HuH-7 (cell line): Measurements from ENCODE around the gene RFXANK.
A peak's percentile ranks its signal among the peaks of the same experiment; 100 is the strongest.
"Not testable (repeated sequence)": the region's sequence is repeated elsewhere in the genome, so short reads cannot be mapped to it uniquely, and the experiment has no call there.

ENCODE experiments used
- DNase-seq: peaks from one replicate; pipeline ENCODE4 v3.0.0; 2011; ENCODE audit warnings: low spot score

The RFXANK gene, protein sequence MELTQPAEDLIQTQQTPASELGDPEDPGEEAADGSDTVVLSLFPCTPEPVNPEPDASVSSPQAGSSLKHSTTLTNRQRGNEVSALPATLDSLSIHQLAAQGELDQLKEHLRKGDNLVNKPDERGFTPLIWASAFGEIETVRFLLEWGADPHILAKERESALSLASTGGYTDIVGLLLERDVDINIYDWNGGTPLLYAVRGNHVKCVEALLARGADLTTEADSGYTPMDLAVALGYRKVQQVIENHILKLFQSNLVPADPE

DNA sequence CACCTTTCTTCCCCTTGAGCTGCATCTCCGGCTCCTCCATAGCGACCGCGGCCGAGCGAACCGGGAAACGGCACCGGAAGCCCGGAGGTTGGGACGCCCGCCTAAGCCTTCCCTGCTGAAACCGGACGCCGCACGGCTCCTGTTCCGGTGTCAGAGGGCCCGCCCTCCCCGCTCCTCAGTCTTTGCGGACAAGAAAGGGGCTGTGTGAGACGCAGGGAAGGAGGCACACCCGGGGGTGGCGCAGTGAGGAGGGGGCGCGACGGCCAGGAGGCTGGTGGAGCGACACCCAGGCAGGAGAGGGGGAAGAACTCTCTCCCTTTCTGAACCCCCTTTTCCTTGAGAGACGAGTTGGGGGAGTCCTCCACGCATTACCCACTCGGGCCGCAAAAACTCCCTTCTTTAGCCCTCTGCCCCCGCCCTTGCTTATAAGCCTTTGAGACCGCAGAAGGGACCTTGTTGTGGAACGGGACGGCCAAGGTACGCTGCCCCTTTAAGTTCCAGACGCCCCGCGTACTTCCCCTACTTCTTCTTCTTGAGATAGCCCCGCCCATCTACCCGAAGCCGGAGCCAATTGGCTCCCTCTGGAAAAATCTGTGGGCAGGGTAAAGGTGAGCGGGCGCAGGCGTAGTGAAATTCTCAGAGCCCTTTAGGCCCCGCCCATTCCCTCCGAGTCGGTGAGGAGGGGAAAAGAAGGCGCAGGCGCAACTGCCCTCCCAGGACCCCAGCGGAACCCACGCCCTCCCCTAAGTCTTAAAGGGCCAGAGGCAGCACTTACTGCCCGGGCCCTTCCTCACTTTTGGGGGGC lies at the start of gene RFXANK, which contains the start of gene BORCS8:
Gene RFXANK (plus strand): TSS at position 181 of the 805 bp plus-strand sequence. CDS start 1,689 bp downstream, outside the sequence.
Gene BORCS8 (minus strand): TSS at position 75 of the 805 bp plus-strand sequence. CDS start 35 bp downstream, at position 40.
- peak; percentile 99 for DNase-seq

DNA sequence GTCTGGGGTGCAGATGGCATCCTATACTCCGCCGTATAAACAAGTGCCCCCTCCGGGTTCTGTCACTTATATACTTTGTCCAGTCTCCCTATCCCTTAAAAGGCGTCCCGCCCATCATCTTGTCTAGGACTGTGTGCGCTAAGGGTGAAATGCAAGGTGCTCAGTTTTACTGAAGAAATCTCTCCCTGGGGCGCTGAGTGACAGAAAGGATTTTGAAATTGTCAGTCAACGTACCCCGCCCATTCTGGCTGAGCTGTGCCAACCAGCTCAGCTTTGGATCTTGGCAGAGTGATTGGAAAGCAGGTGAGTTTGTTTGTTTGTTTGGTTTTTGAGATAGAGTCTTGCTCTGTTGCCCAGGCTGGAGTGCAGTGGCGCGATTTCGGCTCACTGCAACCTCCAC lies 49.7 kb upstream of the RFXANK start:
- DNase-seq = no peak

DNA sequence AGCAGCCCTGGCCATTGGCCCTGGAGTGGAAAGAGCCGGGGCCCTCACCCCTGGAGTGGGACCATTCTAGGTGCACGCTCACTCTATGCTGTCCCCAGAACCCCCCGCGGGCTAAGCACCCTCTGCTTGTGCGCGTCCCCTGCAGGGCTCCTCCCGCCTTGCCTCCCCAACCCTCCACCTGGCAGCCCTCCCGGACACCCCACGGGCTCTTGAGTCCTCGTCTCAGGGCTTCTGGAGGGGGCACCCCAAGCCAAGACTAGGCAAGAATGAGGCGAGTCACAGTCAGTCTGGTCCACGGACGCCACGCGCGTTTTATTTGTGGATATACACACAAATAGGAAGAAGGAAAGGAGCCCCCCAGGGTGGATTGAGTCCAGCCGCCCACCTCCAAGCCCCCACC lies 46.8 kb upstream of the RFXANK start:
- no peak for DNase-seq

DNA sequence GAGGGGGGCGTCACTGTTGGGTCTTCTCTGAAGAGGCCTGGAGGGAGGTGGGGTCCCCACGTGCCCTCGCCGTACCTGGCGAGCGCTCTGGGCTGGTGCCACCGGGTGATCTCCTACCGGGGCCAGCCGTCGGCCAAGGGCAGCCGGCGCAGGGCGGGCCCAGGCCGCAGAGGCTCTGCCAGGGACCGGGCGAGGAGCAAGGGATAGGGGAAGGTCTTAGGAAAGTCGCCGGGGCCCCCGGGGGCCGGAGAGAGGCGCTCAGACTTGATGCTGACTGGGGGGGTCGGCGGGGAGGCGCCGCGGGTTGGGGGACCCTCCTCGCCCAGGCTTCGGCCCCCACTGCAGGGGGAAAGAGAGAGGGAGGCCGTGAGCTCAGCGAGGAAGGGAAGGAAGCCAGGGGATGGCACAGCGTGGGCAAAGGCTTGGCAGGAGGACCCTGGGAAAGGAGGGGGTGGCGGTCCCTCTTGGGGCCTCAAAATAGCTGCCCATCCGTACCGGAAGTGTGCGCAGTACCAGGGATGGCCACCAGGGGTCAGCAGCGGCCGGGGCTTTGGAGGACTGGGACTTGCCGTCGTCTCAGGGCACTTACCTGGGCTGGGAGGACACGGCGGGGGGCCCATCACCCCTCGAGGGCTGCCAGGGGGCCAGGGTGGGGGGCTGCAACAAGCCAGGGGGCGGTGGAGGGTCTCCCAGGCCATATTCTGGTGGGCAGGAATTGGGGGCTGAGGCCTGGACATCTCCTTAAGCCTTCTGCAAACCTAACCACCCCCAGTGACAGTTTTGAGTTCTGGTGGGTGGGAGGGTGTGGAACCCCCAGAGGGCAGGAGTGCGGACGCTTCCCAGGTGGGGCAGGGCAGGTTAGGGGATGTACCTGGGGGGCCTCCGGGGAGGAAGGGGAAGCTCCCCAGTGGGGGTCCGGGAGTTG lies 46.1 kb upstream of the RFXANK start:
- peak; percentile 95 for DNase-seq

DNA sequence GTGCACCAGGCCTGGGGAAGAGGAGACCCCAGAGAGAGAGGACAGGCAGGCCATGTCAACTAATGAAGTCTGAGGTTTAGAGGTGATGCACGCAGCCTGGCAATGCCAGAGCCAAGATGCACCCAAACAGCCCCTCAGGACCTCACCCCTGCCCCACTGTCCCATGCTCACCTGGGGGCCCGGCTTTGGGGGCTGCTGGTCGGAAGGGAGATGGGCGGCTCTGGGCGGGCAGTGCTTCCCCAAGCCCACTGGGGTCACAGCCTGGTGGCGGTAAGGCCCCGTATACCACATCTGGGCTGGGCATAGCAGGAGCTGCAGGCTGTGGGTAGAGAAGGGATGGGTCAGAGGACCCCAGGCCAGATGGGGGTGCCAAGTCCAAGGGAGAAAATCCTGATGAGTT lies 45.2 kb upstream of the RFXANK start:
- DNase-seq = no peak

DNA sequence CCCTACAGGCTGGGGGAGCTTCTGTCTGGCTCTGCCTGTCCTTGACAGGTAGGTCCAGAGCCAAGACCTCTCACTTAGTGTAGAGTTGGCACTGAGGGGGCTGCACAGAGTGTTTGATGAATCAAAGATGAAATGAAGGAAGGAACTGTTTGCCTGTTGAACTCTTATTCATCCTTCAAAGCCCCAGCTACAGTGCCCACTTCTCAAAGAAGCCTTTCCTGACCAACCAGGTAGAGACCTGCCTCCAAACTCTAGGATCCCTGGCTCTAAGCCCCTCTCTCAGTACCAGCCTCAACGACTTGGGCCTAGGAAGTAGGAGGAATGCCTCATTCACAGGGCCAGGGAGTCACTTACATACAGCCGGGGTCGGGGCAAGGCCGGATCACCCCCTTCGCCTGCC lies 44.7 kb upstream of the RFXANK start:
- DNase-seq = no peak

DNA sequence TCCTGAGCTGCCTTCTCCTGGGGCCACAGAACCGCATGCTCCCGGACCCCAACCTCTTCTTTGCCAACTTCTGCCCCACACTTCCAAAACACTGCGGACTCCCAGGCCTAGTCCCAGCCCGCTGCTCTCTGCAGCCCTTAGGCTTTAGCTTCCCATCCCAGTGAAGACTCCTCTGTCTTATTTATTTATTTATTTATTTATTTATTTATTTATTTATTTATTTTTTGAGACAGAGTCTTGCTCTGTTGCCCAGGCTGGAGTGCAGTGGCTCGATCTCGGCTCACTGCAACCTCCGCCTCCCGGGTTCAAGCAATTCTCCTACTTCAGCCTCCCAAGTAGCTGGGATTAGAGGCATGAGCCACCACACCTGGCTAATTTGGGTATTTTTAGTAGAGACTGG lies 43.6 kb upstream of the RFXANK start:
- not testable (repeated sequence) for DNase-seq

DNA sequence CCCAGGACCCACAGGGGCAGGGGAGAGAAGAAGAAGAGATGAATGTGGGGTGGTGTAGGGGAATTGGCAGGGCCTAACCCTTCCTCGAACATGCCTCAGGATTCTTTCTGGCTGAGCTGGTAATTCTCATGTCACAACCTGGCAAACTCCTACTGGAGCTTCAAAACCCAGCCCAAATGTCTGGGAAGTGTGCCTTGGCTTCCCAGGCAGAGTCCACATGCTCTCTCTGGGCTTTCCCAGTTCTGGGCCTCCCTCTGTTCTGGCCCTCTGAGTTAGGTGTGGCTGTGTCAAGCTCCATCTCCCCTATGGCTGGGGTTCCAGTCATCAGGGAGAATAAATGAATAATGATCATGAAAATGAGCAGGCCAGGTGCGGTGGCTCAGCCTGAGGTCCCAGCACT lies 42.6 kb upstream of the RFXANK start:
- no peak for DNase-seq

DNA sequence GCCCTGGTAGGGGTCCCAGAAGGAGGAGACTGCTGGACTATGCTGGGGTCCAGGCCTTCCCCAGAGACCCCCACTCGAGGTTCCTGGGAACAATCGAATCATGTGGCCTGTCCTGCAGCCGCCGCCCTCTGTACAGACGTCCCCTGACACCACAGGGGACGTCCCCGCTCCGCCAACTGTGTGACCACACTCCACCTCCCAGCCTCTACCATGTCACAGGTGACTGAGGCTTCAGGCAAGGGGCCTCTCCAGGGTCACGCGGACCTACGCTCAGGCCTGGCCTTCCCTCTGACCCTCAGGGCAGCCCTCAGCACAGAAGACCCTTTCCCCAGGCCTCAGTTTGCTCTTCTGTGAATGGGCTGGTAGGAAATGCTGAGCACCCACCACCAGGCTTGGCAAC lies 40.6 kb upstream of the RFXANK start:
- no peak for DNase-seq

DNA sequence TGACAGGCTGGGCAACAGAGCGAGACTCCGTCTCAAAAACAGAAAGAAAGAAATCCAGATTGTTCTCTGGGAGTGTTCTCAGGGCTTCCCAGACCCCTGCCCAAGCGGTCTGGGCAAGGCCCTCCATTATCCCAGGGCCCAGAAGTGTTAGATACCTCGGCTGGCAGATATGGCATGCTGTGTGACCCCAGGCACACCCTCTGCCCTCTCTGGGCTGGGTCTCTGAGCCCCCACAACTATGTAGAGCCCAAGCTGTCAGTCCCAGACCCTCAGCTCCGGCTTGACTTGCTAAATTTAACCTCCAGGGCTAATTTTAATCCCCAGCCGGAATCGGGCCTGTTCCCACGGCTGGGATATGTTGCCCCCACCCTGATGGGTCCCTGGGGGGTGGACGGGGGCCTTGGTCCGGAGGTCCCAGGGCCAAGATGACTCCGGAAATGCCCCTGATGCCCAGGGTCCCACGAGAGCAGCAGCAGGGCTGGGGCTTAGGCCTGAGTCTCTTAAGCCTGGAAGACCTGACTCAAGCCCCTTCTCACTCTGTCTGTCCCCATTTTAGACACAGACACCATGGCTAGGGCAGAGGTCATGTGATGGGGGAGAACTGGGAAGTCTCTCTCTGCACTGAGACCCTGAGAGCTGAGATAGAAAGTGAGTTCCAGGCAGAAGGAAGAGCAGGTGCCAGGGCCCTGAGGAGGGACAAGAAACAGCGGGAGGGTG lies 39.2 kb upstream of the RFXANK start:
- no peak for DNase-seq

DNA sequence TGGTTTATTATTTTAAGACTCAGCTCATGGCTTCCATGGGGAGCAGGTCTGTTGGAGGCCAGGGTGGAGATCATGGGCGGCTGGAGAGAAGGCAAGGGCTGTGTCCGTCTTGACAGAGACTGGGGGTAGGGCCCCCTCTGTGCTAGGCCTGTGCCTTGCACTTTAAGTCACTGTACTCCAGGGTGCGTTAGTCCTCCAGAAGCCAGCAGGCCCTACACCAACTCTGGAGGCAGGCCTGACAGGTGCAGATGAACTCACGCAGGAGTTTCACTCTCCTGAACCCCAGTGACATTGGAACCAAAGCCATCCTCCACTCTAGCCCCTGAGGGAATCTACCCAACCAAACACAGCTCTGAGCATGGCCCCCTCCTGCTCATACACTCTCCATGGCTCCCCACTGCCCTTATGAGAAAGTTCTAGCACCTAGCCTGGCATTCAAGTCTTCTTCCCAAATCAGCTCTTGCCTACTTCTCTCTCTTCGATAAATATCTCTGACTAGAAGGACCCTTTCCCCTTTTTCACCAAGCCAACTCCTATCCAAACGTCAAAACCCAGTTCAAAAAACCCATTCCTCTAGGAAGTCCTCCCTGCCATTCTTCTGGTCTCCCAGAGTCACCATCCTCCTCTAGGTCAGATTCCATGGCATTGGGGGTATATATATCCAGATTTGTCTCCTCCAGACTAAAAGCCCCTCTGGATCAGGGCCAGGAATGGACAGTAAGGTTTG lies 37.1 kb upstream of the RFXANK start:
- no peak for DNase-seq

DNA sequence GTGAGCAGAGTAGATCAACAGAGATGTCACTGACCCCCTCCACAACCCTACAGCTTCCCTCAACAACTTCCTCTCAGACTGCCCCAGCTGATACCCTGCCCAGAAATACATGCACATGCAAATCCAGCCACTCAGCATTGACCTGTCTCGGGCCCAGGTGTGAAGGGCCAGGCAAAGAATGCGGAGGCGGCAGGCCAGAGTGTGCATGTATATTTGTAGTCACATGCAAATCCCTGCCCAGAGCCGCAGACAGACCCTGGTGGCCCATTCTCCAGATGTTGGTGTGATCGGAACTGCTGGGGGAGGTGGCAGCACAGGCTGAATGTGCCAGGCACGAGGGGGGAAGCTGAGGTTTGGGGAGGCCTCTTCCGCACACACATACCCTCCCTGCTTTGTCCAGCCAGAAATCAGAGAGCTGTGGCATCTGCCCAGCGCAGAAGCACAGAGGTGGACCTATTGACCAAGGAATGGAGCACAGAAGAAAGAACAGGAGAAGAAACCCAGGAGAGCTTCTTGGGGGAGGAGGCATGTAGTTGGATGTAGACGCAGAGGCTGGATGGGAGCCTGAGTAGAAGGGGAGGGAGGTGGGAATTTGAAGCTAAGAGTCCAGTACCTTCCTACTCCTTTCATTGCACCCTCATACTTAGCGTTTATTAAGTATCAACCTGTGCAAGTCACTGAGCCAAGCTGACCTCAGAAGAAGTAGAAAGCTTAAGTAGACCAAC lies 36.4 kb upstream of the RFXANK start:
- no peak for DNase-seq

DNA sequence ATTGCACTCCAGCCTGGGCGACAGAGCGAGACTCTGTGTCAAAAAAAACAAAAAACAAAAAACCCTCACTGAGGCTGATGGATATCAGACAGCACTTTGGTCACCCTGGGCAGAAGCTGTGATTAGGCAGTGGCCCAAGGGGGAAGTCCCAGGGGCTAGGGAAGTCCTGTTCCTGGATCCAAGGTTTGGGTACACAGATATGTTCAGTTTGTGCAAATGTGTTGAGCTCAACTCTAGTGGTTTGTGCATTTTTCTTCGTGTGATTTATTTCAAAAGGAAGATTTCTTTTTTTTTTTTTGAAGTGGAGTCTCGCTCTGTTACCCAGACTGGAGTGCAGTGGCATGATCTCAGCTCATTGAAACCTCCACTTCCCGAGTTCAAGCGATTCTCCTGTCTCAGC lies 34.2 kb upstream of the RFXANK start:
- no peak for DNase-seq

DNA sequence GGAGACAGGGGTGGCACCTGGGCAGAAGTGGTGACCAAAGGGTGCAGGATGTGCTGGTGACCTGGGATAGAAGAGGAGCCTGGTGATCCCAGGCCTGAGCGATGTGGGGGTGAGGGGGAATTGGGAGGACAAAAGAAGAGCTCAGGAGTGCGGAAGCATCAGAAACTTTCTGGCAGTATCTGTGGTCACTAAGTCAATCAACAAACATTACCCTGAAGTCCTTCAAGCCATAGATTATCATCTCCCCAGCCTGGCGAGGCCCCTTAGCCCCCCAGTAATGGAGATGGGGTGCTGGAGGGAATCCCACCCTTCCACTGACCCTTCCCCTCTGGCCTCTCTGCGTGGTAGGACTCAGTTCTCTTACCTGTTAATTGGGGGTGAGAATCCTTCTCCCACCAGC lies 32.5 kb upstream of the RFXANK start:
- DNase-seq = no peak

DNA sequence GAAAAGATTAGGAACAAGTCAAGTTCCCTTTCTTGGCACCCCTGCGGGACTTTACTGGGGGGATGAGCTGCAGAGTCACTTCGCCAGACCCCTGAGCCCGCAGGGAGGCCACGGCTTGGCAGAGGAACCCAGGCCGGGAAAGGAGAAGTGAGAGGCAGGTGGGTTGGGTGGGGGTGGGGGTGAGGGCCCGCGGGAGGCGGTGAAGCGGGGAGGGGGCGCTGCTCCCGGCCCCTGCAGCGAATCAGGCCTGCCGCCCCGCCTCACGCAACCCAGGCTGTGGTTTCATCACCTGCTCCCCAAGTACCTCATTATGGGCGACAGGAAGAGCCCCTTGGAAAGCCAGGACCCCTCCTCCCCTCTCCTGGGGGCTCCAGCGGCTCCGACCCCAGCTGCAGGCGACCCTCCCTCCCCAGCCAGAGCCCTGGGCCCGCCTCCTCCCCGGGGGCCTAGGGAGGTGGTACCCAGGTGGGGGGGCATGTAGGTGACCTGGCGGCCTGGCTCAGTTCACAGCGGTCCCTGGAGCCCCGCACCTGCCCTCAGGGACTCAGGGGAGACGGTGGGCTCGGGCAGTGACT lies 31.5 kb upstream of the RFXANK start:
- no peak for DNase-seq

DNA sequence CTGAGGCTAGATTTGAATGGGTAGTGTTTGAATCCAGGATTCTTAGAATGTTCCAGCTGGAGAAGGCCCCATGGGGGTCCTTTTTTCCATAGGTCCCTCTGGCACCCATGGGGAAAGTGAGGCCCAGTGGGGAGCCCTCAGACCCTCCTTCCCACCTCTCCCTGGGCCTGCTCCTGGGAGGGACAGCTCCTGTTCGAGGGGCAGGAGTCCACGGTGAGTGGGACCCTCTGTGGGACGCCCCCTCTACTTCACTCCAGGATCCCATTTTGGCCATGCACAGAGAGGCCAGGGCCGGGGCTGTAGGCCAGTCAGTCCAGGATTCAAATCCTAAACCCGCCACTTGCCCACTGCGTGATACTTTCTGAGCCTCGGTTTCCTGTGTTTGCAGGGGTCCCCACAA lies 29.6 kb upstream of the RFXANK start:
- no peak for DNase-seq

DNA sequence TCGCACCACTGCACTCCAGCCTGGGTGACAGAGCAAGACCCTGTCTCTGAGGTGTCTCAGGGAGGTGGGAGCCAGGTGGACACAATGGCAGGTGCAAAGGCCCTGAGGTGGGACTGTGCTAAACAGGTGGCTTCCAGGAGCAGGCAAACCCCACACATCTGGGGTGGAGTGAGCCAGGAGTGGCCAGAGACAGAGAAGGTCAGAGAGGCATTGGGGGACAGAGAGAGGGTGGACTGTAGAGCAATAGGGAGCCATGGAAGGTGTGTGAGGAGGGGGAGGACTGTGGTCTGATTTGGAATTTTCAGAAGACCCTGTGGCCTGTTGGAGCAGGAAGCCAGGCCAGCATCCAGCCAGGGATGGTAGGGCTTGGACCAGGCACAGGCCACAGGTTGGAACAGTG lies 26.7 kb upstream of the RFXANK start:
- DNase-seq = no peak

DNA sequence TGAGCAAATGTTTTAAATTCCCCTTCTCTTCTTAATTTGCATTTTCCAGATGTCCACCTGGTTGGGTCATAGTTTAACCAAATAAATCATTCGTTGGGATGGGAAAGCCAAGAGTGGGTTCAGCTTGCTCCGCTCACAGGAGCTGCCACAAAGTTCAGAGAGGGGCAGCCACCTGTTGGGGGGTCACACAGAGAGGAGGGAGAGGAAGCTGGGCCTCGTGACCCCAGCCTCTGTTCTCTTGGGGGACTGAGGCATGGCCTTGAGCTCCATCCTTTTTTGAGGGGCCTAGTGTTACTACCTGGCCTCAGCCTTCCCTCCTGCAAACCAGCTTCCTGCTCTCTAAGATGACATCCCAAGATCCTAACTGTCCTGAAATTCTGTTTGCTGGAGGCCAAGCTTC lies 24.4 kb upstream of the RFXANK start:
- no peak for DNase-seq

DNA sequence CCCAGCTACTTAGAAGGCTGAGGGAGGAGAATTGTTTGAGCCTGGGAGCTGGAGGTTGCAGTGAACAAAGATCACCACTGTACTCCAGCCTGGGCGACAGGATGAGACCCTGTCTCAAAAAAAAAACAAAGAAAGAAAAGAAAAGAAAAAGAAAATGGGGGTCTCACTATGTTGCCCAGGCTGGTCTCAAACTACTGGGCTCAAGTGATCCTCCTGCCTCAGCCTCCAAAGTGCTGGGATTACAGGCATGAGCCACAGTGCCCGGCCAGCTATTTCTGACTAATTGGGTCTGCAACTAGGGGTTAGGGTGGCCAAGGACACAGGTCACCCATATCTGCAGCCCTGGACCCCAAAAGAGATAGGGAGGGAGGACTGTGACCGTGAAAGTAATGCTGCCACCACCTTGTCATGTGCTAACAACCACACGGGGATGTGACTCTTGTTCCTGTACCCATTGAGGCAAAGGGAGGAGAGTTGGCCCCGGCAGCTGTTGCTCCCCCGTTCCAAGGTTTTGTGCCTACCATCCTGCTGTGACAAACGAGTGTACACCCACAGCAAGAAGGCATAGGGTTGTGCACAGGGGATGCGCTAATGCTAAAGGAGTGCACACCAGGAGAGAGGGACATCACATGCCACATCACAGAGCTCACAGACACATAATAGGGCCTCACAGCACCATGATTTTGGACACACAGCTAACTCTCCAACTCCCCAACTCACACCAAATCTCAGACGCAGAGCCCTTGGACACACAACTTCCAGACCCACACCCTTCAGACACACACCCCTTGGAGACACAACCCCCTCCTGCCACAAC lies 22.6 kb upstream of the RFXANK start:
- DNase-seq = no peak
